Measurements from ENCODE around the gene SPCS2.

The SPCS2 gene

DNA sequence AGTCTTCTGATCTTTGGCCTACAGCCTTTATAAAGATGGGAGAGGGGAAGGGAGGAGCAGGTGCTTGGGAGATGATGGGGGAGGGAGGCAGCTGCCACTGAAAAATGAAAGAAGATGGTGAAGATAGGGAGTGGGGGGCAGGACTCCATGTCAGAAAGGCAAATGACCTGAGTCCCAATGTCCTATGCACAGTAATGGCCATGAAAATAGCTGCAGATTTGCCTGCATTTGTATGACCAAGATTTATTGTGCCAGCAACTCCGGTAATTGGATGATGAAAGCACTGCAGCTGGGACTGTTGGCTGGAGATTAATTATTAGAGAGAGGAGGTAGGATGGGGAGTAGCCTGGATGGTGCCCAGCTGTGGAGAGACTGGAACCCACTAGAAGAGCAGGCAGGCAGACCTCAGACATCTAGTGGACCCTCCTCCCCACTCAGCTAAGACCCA, 75.7 kb downstream of the SPCS2 start:
- Mint-ChIP-seq H3K27me3 (no peaks in the 10 kb centered on the region), H3K4me1 (peaks cover 0 to 3% of the 10 kb centered on the region in 2 donors), H3K4me3 (no peak overlapping the region), H3K36me3 (peaks cover 0 to 3% of the 10 kb centered on the region in 2 donors), H3K9me3 (no peaks in the 10 kb centered on the region), H3K27ac (no peak overlapping the region)
- DNase-seq (no peak), ATAC-seq (replicated peaks) (no peak)

- no peaks in the 10 kb centered on the region for H3K27me3 Mint-ChIP-seq
- peaks cover 0 to 1% of the 10 kb centered on the region in 2 donors for H3K36me3 Mint-ChIP-seq
- DNase-seq (no peak), ATAC-seq (replicated peaks) (no peak)
- peaks cover 0 to 3% of the 10 kb centered on the region in 2 donors for H3K4me1 Mint-ChIP-seq
- H3K4me3 Mint-ChIP-seq, result no peak overlapping the region
- no peaks in the 10 kb centered on the region for H3K9me3 Mint-ChIP-seq
- H3K27ac Mint-ChIP-seq, result no peak overlapping the region
These were observed 76.5 kb downstream of the SPCS2 start for GRCh38 chr11:75025561-75025960.

DNA sequence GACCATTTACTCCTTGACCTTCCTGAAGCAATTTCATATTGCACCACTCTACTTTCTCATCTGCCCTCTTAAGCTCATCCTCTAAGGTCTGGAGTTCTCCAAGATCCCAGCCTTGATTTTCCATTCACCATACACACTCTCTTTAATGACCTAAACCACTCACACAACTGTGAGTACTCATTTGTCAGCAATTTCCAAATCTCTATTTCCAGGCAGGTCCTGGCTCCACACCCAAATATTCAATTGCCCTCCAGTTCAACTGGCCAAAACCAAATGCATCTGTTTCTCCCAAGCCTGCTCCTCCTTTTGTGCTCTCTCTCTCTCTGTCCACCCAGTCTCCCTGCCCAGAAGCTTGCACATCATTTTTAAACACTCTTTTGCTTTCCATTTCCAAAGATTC, 79.3 kb downstream of the SPCS2 start:
- H3K9me3 Mint-ChIP-seq, result no peaks in the 10 kb centered on the region
- H3K27me3 Mint-ChIP-seq, result no peaks in the 10 kb centered on the region
- no peak overlapping the region for H3K27ac Mint-ChIP-seq
- H3K4me3 Mint-ChIP-seq, result no peak overlapping the region
- ATAC-seq (replicated peaks) (no peak), DNase-seq (no peak)
- no peaks in the 10 kb centered on the region for H3K4me1 Mint-ChIP-seq
- no peaks in the 10 kb centered on the region for H3K36me3 Mint-ChIP-seq
